ENCODE data around the gene TMEM79.

DNA sequence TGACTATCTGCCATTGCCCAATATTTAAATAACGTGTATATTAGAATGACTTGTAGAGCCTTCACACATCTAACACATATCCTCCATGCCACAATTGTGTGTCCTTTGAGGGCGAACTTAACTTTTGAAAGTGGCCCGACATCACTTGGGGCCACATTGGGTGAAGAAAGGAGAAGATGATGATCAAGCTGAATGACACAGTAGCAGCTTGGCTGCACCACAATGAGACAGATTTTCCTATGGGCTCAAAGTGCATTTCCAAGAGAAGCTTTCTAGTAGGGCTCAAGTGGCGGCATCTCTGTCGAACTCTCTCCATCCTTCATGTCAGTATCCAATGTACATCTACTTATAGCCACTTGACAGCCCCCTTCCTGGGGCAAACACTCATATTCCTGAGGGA is 45.9 kb upstream of the TMEM79 start:
- TF ChIP-seq CTCF (conservative IDR thresholded peaks at IDR 0.05; ENCODE audit: low read length) (no peak), EZH2phosphoT487 (IDR thresholded peaks at IDR 0.05; ENCODE audit: borderline replicate concordance, low read depth, low read length) (no peak)
